ENCODE data around the gene HSPB3. TPM values are rescaled to one million over a fixed set of nuclear protein-coding genes. Genes with fewer than 3 reads are reported as not detected.
"Not testable (repeated sequence)": the region's sequence is repeated elsewhere in the genome, so short reads cannot be mapped to it uniquely, and the experiment has no call there.

Gene HSPB3
- total and polyA plus RNA-seq, 2 donors: 0.87 to 0.94 TPM

DNA sequence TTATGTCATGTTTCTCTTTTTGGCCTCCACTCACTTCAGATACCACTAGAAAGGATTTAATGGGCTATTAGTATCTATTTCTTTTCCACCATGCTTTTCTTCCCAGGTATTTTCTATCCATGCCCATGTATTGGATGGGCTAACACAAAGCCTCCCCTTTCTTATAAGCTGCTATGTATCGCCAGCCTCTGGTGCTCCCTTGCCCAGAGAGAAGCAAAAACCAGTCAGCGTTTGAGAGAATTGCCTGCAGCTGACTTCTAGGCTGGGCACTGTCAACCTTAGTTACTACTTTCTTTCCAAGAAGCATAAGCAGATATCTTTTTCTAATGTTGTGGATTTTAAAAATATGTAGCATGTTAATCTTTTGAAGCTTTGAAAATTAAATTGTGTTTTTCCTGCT lies 30.2 kb upstream of the HSPB3 start:
- no peak for DNase-seq (ENCODE audit: low read depth in 6 of 9, low spot score in 9 of 9)
- Histone ChIP-seq H3K4me1 (ENCODE audit: control insufficient read depth in 2 of 2, insufficient read depth in 2 of 2, low read length in 2 of 2) (no peaks in the 10 kb centered on the region), H3K27ac (ENCODE audit: low read depth in 1 of 2, low read length in 1 of 2) (no peak overlapping the region), H3K9me3 (ENCODE audit: control insufficient read depth in 2 of 2, insufficient read depth in 1 of 2, low read length in 1 of 2) (no peaks in the 10 kb centered on the region), H3K27me3 (ENCODE audit: control insufficient read depth in 2 of 2, insufficient read depth in 1 of 2, low read length in 1 of 2) (no peaks in the 10 kb centered on the region), H3K36me3 (ENCODE audit: control insufficient read depth in 2 of 2, insufficient read depth in 2 of 2, low read length in 1 of 2) (no peaks in the 10 kb centered on the region), H3K4me3 (ENCODE audit: low read length in 2 of 2) (no peak overlapping the region)
- 98% methylated on average over 2 of the region's 2 CpGs for WGBS

DNA sequence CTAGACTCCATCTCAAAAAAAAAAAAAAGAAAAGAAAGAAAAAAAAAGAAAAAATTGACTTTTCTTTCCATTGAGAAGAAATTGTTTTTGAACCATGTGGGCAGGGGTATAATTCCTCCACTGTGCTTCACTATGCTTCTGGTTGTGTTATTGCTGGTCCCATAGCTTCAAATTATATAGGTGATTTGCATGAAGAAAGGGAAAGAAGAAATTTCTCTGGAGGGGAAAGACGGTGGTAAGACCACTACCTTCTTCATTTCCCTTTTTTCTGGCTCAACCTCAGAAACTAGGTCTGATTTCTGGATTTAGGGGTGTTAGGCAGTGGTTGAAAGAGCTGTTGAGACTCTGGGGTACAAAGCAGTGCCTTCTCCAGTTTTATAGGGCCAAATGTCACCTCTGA lies 29.3 kb upstream of the HSPB3 start:
- no peak overlapping the region for H3K4me3 ChIP-seq (ENCODE audit: low read length in 2 of 2)
- WGBS: 76% methylated on average over 1 of the region's 1 CpG
- H3K36me3 ChIP-seq (ENCODE audit: control insufficient read depth in 2 of 2, insufficient read depth in 2 of 2, low read length in 1 of 2): no peaks in the 10 kb centered on the region
- H3K27ac ChIP-seq (ENCODE audit: low read depth in 1 of 2, low read length in 1 of 2): no peak overlapping the region
- H3K27me3 ChIP-seq (ENCODE audit: control insufficient read depth in 2 of 2, insufficient read depth in 1 of 2, low read length in 1 of 2): no peaks in the 10 kb centered on the region
- H3K9me3 ChIP-seq (ENCODE audit: control insufficient read depth in 2 of 2, insufficient read depth in 1 of 2, low read length in 1 of 2): no peaks in the 10 kb centered on the region
- H3K4me1 ChIP-seq (ENCODE audit: control insufficient read depth in 2 of 2, insufficient read depth in 2 of 2, low read length in 2 of 2): no peaks in the 10 kb centered on the region
- no peak for DNase-seq (ENCODE audit: low read depth in 6 of 9, low spot score in 9 of 9)

- H3K9me3 ChIP-seq (ENCODE audit: control insufficient read depth in 2 of 2, insufficient read depth in 1 of 2, low read length in 1 of 2); H3K27me3 ChIP-seq (ENCODE audit: control insufficient read depth in 2 of 2, insufficient read depth in 1 of 2, low read length in 1 of 2); H3K36me3 ChIP-seq (ENCODE audit: control insufficient read depth in 2 of 2, insufficient read depth in 2 of 2, low read length in 1 of 2); DNase-seq (ENCODE audit: low read depth in 6 of 9, low spot score in 9 of 9); H3K4me1 ChIP-seq (ENCODE audit: control insufficient read depth in 2 of 2, insufficient read depth in 2 of 2, low read length in 2 of 2); H3K27ac ChIP-seq (ENCODE audit: low read depth in 1 of 2, low read length in 1 of 2); H3K4me3 ChIP-seq (ENCODE audit: low read length in 2 of 2): not testable (repeated sequence)
- WGBS: 95% methylated on average over 2 of the region's 2 CpGs
These were observed 20.8 kb upstream of the HSPB3 start for GRCh38 chr5:54434650-54435049.

GRCh38 chr5:54438620-54439389 lies 16.7 kb upstream of the HSPB3 start:
- Histone ChIP-seq H3K27me3 (ENCODE audit: control insufficient read depth in 2 of 2, insufficient read depth in 1 of 2, low read length in 1 of 2) (no peaks in the 10 kb centered on the region), H3K9me3 (ENCODE audit: control insufficient read depth in 2 of 2, insufficient read depth in 1 of 2, low read length in 1 of 2) (no peaks in the 10 kb centered on the region), H3K27ac (ENCODE audit: low read depth in 1 of 2, low read length in 1 of 2) (no peak overlapping the region), H3K4me3 (ENCODE audit: low read length in 2 of 2) (no peak overlapping the region), H3K4me1 (ENCODE audit: control insufficient read depth in 2 of 2, insufficient read depth in 2 of 2, low read length in 2 of 2) (peaks cover 15% of the 10 kb centered on the region in 2 donors), H3K36me3 (ENCODE audit: control insufficient read depth in 2 of 2, insufficient read depth in 2 of 2, low read length in 1 of 2) (no peaks in the 10 kb centered on the region)
- DNase-seq (ENCODE audit: low read depth in 6 of 9, low spot score in 9 of 9): peak in 1 of 9 donors; percentile 7
- 83% methylated on average over 7 of the region's 7 CpGs for WGBS

DNA sequence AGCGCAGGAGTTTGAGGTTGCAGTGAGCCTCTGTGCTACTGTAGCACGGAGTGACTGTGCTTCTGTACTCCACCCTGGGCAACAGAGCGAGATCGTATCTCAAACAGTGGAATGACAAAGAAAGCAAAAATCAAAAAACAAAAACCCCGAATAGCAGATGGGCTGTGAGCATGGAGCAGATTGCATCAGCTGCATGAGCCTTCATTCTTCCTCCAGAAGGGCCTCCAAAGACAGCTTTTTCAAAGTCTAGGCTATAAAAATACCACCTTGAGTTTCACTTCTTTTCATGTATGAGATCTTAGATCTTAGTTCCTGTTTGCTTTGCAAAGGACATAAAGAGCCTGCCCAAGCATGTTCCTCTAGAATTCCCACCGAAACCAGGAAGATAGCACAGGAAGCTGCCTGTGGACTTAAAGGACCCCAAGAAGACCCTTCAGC lies 15.0 kb upstream of the HSPB3 start:
- no peaks in the 10 kb centered on the region for H3K27me3 ChIP-seq (ENCODE audit: control insufficient read depth in 2 of 2, insufficient read depth in 1 of 2, low read length in 1 of 2)
- H3K9me3 ChIP-seq (ENCODE audit: control insufficient read depth in 2 of 2, insufficient read depth in 1 of 2, low read length in 1 of 2): no peaks in the 10 kb centered on the region
- peak overlapping the region in 1 of 2 donors; percentile 40 for H3K27ac ChIP-seq (ENCODE audit: low read depth in 1 of 2, low read length in 1 of 2)
- DNase-seq (ENCODE audit: low read depth in 6 of 9, low spot score in 9 of 9): peak in 8 of 9 donors; percentile 17 to 75 (median 38)
- WGBS: 18% methylated on average over 6 of the region's 6 CpGs
- no peaks in the 10 kb centered on the region for H3K36me3 ChIP-seq (ENCODE audit: control insufficient read depth in 2 of 2, insufficient read depth in 2 of 2, low read length in 1 of 2)
- peaks cover 15% of the 10 kb centered on the region in 2 donors for H3K4me1 ChIP-seq (ENCODE audit: control insufficient read depth in 2 of 2, insufficient read depth in 2 of 2, low read length in 2 of 2)
- H3K4me3 ChIP-seq (ENCODE audit: low read length in 2 of 2): no peak overlapping the region

- H3K4me1 ChIP-seq (ENCODE audit: control insufficient read depth in 2 of 2, insufficient read depth in 2 of 2, low read length in 2 of 2): peaks cover 15% of the 10 kb centered on the region in 2 donors
- H3K36me3 ChIP-seq (ENCODE audit: control insufficient read depth in 2 of 2, insufficient read depth in 2 of 2, low read length in 1 of 2): no peaks in the 10 kb centered on the region
- WGBS: 27% methylated on average over 1 of the region's 1 CpG
These were observed 13.2 kb upstream of the HSPB3 start for GRCh38 chr5:54442271-54442670.

DNA sequence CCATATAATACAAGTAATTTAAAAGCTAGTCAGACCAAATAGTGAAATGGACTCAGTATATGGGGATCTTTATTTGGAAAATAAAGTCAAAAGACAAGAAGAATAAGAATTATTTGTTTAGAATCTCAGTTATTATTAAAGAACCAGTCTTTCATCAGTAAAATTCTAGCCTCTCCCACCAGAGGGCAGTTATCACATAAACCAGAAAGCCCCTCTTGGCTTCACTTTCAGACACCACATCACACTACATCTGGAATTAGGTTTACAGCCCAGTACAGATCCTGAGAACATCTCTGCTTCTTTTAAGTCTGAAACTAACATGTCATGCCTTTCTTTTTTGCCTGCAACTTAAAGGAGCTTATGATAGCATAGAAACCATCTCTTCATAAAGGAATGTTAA lies 12.2 kb upstream of the HSPB3 start:
- Histone ChIP-seq H3K36me3 (ENCODE audit: control insufficient read depth in 2 of 2, insufficient read depth in 2 of 2, low read length in 1 of 2) (no peaks in the 10 kb centered on the region), H3K4me1 (ENCODE audit: control insufficient read depth in 2 of 2, insufficient read depth in 2 of 2, low read length in 2 of 2) (peaks cover 15% of the 10 kb centered on the region in 2 donors), H3K9me3 (ENCODE audit: control insufficient read depth in 2 of 2, insufficient read depth in 1 of 2, low read length in 1 of 2) (no peaks in the 10 kb centered on the region), H3K4me3 (ENCODE audit: low read length in 2 of 2) (no peak overlapping the region), H3K27me3 (ENCODE audit: control insufficient read depth in 2 of 2, insufficient read depth in 1 of 2, low read length in 1 of 2) (no peaks in the 10 kb centered on the region), H3K27ac (ENCODE audit: low read depth in 1 of 2, low read length in 1 of 2) (no peak overlapping the region)
- DNase-seq (ENCODE audit: low read depth in 6 of 9, low spot score in 9 of 9): peak in 1 of 9 donors; percentile 26

More at GRCh38 chr5:54442271-54442670, 13.2 kb upstream of the HSPB3 start:
- H3K27ac ChIP-seq (ENCODE audit: low read depth in 1 of 2, low read length in 1 of 2): peak overlapping the region in 1 of 2 donors; percentile 3
- H3K9me3 ChIP-seq (ENCODE audit: control insufficient read depth in 2 of 2, insufficient read depth in 1 of 2, low read length in 1 of 2): no peaks in the 10 kb centered on the region
- no peaks in the 10 kb centered on the region for H3K27me3 ChIP-seq (ENCODE audit: control insufficient read depth in 2 of 2, insufficient read depth in 1 of 2, low read length in 1 of 2)
- no peak overlapping the region for H3K4me3 ChIP-seq (ENCODE audit: low read length in 2 of 2)
- peak in 1 of 9 donors; percentile 10 for DNase-seq (ENCODE audit: low read depth in 6 of 9, low spot score in 9 of 9)

DNA sequence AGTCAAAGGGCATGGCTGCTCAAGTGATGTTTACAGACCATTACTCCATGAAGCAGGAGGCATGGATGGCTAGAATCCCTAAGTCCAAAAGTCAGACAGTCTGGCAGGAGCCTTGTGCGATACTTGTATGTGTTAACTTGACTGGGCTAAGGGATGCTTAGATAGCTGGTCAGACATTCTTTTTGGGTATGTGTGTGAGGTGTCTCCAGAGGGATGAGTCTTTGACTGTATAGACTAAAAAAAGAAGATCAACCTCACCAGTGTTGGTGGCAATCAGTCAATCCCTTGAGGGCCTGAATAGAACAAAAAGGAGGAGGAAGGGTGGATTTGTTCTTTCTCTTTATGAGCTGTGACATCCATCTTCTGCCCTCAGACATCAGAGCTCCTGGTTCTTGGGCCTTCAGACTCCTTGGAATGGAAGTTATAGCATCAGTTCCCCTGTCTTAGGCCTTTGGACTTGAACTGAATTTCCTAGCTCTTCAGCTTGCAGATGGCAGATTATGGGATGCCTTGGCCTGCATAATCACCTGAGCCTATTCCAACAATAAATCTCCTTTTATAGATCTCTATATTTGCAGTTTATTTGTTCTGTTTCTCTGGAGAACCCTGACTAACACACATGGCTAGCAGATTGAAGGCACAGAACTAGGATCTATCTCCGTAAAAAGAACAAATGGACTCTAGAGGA lies 9.7 kb upstream of the HSPB3 start:
- Histone ChIP-seq H3K9me3 (ENCODE audit: control insufficient read depth in 2 of 2, insufficient read depth in 1 of 2, low read length in 1 of 2) (no peaks in the 10 kb centered on the region), H3K36me3 (ENCODE audit: control insufficient read depth in 2 of 2, insufficient read depth in 2 of 2, low read length in 1 of 2) (no peaks in the 10 kb centered on the region), H3K27ac (ENCODE audit: low read depth in 1 of 2, low read length in 1 of 2) (no peak overlapping the region), H3K27me3 (ENCODE audit: control insufficient read depth in 2 of 2, insufficient read depth in 1 of 2, low read length in 1 of 2) (no peaks in the 10 kb centered on the region), H3K4me1 (ENCODE audit: control insufficient read depth in 2 of 2, insufficient read depth in 2 of 2, low read length in 2 of 2) (peaks cover 5 to 7% of the 10 kb centered on the region in 2 donors), H3K4me3 (ENCODE audit: low read length in 2 of 2) (no peak overlapping the region)
- DNase-seq (ENCODE audit: low read depth in 6 of 9, low spot score in 9 of 9): no peak
- WGBS: 97% methylated on average over 2 of the region's 2 CpGs

DNA sequence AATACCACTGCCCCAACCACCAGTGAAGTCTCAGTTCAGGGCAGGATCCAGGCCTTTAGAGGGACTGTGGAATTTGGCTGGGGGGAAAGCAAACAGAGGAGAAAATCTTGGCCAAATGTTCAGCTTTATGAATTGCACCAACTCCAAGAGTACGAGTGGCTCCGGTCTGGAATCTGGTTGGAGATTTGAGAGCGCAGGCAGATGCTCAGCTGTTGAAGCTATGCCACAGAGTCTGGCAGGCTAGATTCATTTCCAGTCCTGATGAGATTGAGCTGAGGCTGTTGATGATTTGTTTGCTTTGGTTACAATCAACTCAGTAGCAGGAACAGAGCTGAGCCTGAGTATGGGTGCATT lies 9.1 kb upstream of the HSPB3 start:
- Histone ChIP-seq H3K9me3 (ENCODE audit: control insufficient read depth in 2 of 2, insufficient read depth in 1 of 2, low read length in 1 of 2) (no peaks in the 10 kb centered on the region), H3K4me1 (ENCODE audit: control insufficient read depth in 2 of 2, insufficient read depth in 2 of 2, low read length in 2 of 2) (peaks cover 0 to 3% of the 10 kb centered on the region in 2 donors), H3K27ac (ENCODE audit: low read depth in 1 of 2, low read length in 1 of 2) (no peak overlapping the region), H3K27me3 (ENCODE audit: control insufficient read depth in 2 of 2, insufficient read depth in 1 of 2, low read length in 1 of 2) (no peaks in the 10 kb centered on the region), H3K36me3 (ENCODE audit: control insufficient read depth in 2 of 2, insufficient read depth in 2 of 2, low read length in 1 of 2) (no peaks in the 10 kb centered on the region), H3K4me3 (ENCODE audit: low read length in 2 of 2) (no peak overlapping the region)
- 94% methylated on average over 3 of the region's 3 CpGs for WGBS
- DNase-seq (ENCODE audit: low read depth in 6 of 9, low spot score in 9 of 9): no peak

Measured in thymus (tissue), 11 donors.